GM18519 (cell line): Measurements from ENCODE around the gene FAM162A.

ENCODE experiments used
- ATAC-seq: cut with Tn5 transposase; IDR thresholded peaks from one replicate; pipeline ENCODE4 v1.9.1; 2021; ENCODE audit warnings: mild to moderate bottlenecking, moderate library complexity; ENCODE audit not compliant: unreplicated experiment, low FRiP score

FAM162A gene

DNA sequence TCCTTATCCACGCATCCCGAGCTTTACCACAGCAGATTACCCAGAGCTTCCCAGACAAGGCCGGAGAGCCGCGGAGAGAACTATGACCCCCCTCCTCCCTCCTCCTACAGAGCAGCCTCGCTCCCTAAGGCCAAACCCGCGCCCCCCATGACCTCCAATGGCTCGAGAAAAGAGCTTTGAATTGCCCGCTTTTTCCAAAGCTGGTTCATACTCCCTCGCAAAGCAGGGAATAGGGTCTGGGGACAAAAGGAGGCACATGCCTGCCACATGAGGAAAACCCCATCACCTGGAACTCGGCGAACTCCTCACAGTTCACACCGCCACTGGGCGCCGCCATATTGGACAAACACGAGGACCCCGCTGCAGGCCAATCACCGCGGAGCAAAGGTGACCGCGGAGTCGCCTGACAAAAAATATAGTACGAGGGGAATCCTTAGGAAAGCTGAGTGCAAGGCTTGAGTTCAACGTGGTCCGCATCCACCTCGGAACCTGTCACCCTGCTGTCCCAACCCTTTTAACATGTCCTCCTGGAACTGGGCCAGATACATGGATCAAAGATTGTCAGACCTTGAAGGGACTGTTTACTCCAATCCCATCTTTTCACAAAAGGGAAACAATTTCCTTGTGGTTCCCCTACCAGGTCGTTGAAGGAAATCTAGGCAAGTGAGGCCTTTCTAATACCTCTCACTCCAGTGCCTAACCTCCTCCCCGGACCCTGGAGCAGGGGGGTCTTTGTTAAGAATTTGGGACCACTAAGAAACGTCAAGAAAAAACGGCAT lies 905 bp upstream of the FAM162A start, which contains the start of gene MIX23:
Gene MIX23, minus strand, starts transcription at position 344 of the 779 bp plus-strand sequence. Its CDS starts 7 bp downstream, at position 337.
- no peak for ATAC-seq

DNA sequence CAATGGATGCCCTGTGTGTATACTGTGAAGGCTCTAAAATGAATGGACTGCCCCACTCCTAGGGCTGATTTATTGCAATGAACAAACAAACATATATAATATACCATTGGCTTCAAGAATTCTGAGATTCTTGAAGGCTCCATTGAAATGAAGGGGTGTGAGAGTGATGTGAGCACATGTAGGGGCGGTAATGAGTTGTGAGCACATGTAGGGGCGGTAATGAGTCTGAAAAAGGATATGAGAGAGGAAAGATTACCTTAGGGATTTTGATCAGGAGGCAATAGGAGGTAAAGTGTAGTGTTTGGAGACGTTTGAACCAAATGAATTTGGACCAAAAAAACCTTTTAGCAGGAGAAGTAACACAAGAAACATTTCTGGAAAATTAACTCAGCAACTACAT lies 3.7 kb downstream of the FAM162A start:
- no peak for ATAC-seq

- ATAC-seq: no peak
Measured at GRCh38 chr3:122389197-122389596, 5.2 kb downstream of the FAM162A start.

DNA sequence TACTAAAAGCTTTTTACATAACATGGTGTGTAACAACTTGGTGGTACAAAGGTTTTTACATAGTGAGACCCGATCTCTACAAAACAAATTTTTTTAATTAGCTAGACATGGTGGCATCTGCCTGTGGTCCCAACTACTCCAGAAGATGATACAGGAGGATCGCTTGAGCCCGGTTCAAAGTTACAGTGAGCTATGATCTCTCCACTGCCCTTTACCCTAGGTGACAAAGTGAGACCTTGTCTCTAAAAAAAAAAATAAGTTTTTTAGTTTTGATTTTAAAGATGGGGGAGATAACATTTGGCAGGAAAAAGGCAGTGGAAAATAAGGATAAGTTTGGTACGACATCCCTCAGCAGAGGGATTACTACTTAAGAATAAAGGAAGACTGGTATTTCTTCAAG lies 5.9 kb downstream of the FAM162A start:
- no peak for ATAC-seq

DNA sequence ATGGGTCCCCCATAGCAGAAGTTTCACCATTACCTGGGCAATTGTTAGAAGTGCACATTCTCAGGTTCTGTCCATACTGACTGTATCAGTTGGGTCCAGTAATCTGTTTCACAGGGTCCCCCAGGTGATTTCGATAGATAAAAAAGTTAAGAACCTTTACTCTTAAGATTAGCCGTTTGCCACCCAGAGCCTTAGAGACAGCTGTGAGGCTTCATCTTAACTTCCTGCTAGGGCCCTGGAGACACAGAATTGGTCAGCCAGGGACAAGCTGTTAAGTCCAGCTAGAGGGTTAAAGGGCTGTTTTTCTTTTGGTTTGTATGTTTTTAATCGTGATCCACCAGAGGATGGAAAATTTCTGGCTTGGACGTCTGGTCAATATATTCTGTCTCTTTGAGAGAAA lies 6.7 kb downstream of the FAM162A start:
- ATAC-seq: no peak

DNA sequence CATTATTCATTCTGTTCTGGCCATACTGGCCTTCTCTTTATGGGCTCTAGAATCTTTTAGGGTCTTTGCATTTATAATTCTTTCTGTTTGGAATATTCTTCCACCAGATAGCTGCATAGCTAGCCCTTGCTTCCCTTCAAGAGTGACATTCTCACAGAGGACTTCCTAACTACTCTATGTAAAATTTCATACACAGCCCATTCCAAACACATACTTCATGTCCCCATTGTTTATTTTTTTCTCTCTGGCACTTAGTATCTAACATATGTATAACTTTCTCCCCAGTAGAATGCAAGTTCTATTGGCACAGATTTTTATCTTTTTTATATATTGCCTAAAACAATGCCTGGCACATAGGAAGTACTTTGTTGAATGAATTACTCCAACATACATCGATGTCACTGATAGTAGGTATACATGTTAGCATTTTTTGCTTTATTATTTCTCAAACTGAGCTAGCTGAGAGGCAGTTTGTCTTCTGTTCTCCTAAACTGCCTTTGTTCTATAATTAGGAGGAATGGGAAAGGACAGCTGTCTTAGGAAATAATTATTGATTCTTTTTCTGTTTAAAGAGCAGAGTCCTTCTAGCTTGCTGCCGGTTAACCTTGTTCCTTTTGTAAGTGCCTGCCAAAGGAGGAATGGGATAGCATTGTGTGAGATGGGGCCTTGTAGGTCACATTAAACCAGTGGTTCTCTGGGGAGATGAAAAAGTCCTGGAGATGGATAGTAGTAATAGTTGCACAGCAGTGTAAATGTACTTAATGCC lies 7.9 kb downstream of the FAM162A start:
- ATAC-seq: no peak

GRCh38 chr3:122392868-122393844 lies 9.2 kb downstream of the FAM162A start:
- no peak for ATAC-seq

- ATAC-seq: no peak
Measured at GRCh38 chr3:122394173-122394572, 10.2 kb downstream of the FAM162A start.

GRCh38 chr3:122395582-122395981 lies 11.6 kb downstream of the FAM162A start:
- ATAC-seq: no peak

DNA sequence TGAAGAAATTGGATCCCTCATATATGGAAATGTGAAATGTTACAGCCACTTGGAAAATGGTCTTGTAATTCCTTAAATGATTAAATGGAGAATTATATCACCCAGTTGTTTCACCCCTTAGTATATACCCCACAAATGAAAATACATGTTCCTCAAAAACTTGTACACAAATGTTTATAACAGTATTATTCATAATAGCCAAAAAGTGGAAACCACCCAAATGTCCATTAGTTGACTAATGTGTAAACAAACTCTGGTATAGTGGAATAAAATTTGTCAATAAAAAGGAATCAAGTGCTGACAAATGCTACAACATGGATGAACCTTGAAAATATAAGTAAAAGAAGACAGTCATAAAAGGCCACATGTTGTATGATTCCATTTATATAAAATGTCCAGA lies 12.5 kb downstream of the FAM162A start:
- no peak for ATAC-seq

- ATAC-seq: no peak
Measured at GRCh38 chr3:122397201-122397600, 13.2 kb downstream of the FAM162A start.

GRCh38 chr3:122398920-122399319 lies 14.9 kb downstream of the FAM162A start:
- ATAC-seq: no peak

DNA sequence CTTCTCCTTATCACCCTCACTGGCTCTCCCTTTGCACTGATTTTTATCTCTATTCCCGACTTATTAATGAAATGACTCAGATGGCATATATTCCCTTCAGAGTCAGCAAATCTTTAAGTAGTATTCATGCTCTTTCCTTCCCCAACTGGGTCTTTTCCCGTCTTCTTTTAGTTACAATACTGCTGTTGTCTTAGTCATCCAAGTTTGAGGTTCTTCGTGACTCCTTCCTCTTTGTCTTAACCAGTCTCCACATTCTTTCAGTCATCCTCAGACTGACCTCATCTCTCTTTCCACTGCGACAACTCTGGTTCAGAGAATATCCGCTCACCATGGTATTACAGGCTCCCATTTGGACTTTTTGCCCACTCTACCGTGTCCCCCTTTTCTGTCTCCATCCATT lies 19.5 kb downstream of the FAM162A start:
- ATAC-seq: no peak

- no peak for ATAC-seq
Measured at GRCh38 chr3:122405015-122405414, 21.0 kb downstream of the FAM162A start.

- ATAC-seq: no peak
Measured at GRCh38 chr3:122406198-122406597, 22.2 kb downstream of the FAM162A start.

DNA sequence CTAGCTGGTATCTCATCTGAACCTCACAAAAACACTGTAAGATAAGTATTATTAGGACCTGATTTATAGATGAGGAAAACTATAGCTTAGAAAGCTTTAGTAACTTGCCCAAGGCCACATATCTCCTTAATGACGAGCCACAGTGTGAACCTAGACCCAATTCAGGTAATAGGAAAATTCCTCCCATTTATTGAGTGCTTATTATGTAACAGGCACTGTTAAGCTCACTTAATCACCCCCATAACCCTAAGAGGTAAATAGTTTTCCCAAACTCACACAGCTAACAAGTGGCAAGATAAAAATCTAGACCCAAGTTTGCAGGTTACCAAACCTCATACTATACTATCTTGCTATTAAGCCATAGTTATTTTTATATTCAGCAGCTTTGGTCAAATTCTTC lies 24.0 kb downstream of the FAM162A start:
- no peak for ATAC-seq

DNA sequence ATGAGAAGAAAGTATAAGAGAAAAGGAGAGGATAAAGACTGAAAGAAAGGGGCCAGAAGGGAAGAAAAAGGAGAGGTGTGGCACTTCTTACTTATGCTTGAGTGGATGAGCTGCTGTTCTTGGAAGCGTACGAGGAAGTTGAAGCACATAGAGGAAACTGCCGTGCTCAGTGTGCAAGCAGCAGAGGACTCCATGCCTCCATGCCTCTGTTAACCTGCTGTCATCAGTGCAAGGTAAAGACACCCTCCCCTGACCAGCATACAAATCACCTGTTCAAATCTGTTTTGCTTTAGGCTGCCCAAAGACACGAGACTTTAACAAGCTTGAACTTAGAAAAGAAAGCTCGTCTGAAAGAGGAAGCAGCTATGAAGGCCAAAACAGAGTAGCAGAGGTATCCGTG lies 25.5 kb downstream of the FAM162A start:
- ATAC-seq: no peak

GRCh38 chr3:122410111-122410510 lies 26.1 kb downstream of the FAM162A start:
- ATAC-seq: no peak

GRCh38 chr3:122410639-122411038 lies 26.7 kb downstream of the FAM162A start:
- no peak for ATAC-seq

- no peak for ATAC-seq
Measured at GRCh38 chr3:122414391-122414790, 30.4 kb downstream of the FAM162A start.
